HepG2 (cell line): Measurements from ENCODE around the gene LEAP2. TPM values are rescaled to one million over a fixed set of nuclear protein-coding genes. Genes with fewer than 3 reads are reported as not detected.

Source experiments
- BORCS8-MEF2B ChIP-seq: sonication (generic); formaldehyde crosslinking; IDR thresholded peaks from 2 replicates; pipeline ENCODE4 v1.8.0; 2022; ENCODE audit warnings: mild to moderate bottlenecking, missing genetic modification reagents
- CBX5 ChIP-seq: sonication (generic); formaldehyde crosslinking; IDR thresholded peaks from 2 replicates; pipeline ENCODE4 v1.4.0; 2020; ENCODE audit warnings: missing genetic modification reagents, borderline replicate concordance
- FOXA1 ChIP-seq, 2 experiments: fragments of 450-650 bp in 1 of 2; sonication (generic) in 1 of 2; formaldehyde crosslinking in 1 of 2; IDR thresholded peaks; 2 replicates each; pipeline versions ENCODE4 v1.4.0 to v1.6.1; 2016 to 2020; ENCODE audit warnings: missing genetic modification reagents in 1 of 2
- MAFG ChIP-seq: sonication (generic); formaldehyde crosslinking; IDR thresholded peaks from 2 replicates; pipeline ENCODE4 v1.5.1; 2020; ENCODE audit warnings: mild to moderate bottlenecking, missing genetic modification reagents
- NFYC ChIP-seq: IDR thresholded peaks from 2 replicates; pipeline ENCODE4 v1.6.1; 2016; ENCODE audit warnings: missing genetic modification reagents, missing compliant biosample characterization
- NONO ChIP-seq, 2 experiments: fragments of 450-650 bp in 1 of 2; sonication (generic) in 1 of 2; formaldehyde crosslinking in 1 of 2; IDR thresholded peaks in 1 of 2; conservative IDR thresholded peaks in 1 of 2; 2 replicates each; pipeline versions ENCODE4 v1.6.1 to v1.8.0; 2017 to 2022; ENCODE audit warnings: mild to moderate bottlenecking in 1 of 2, missing genetic modification reagents in 1 of 2, moderate library complexity in 1 of 2
- RARA ChIP-seq: IDR thresholded peaks from 2 replicates; pipeline ENCODE4 v1.6.1; 2016; ENCODE audit warnings: missing genetic modification reagents, missing compliant biosample characterization
- RFXAP ChIP-seq: sonication (generic); formaldehyde crosslinking; IDR thresholded peaks from 2 replicates; pipeline ENCODE4 v1.4.0; 2020; ENCODE audit warnings: missing genetic modification reagents, borderline replicate concordance
- SPEN ChIP-seq: sonication (generic); formaldehyde crosslinking; IDR thresholded peaks from 2 replicates; pipeline ENCODE4 v1.5.1; 2020; ENCODE audit warnings: low read depth, mild to moderate bottlenecking, missing genetic modification reagents
- TMF1 ChIP-seq: sonication (generic); formaldehyde crosslinking; IDR thresholded peaks from 2 replicates; pipeline ENCODE4 v1.8.1; 2022; ENCODE audit warnings: low read depth, missing genetic modification reagents
- XRCC5 ChIP-seq: fragments of 200-400 bp; formaldehyde crosslinking; optimal IDR thresholded peaks from 2 replicates; pipeline ENCODE3; 2017; ENCODE audit warnings: mild to moderate bottlenecking, low read length
- ZBTB7B ChIP-seq: sonication (generic); formaldehyde crosslinking; IDR thresholded peaks from 2 replicates; pipeline ENCODE4 v1.4.0; 2020; ENCODE audit warnings: missing genetic modification reagents
- ZFP36L2 ChIP-seq: sonication (generic); formaldehyde crosslinking; IDR thresholded peaks from 2 replicates; pipeline ENCODE4 v1.4.0; 2020; ENCODE audit warnings: missing genetic modification reagents
- ZNF121 ChIP-seq: sonication (generic); formaldehyde crosslinking; IDR thresholded peaks from 2 replicates; pipeline ENCODE4 v1.5.0; 2020; ENCODE audit warnings: mild to moderate bottlenecking, missing genetic modification reagents
- ZNF180 ChIP-seq: sonication (generic); formaldehyde crosslinking; IDR thresholded peaks from 2 replicates; pipeline ENCODE4 v1.4.0; 2020; ENCODE audit warnings: low read depth, missing genetic modification reagents, borderline replicate concordance
- ZNF709 ChIP-seq: sonication (generic); formaldehyde crosslinking; IDR thresholded peaks from 2 replicates; pipeline ENCODE4 v1.5.0; 2020; ENCODE audit warnings: mild to moderate bottlenecking, missing genetic modification reagents
- ZNF883 ChIP-seq: sonication (generic); formaldehyde crosslinking; IDR thresholded peaks from 2 replicates; pipeline ENCODE4 v1.5.1; 2020; ENCODE audit warnings: mild to moderate bottlenecking, missing genetic modification reagents; ENCODE audit errors: not compliant biosample characterization
- ZSCAN20 ChIP-seq: sonication (generic); formaldehyde crosslinking; IDR thresholded peaks from 2 replicates; pipeline ENCODE4 v1.4.0; 2020; ENCODE audit warnings: missing genetic modification reagents, mild to moderate bottlenecking, borderline replicate concordance
- polyA plus RNA-seq, 8 experiments: library from polyadenylated mRNA; depleted of rRNA in 3 of 8; stranded (reverse) in 7 of 8; unstranded in 1 of 8; fragments of >200 nt; fragmentation: Illumina TruSeq in 4 of 8; extraction: Trizol in 4 of 8; gene quantifications; 2 replicates each; pipeline versions ENCODE4 v1.2.1 to v1.2.3, GENCODE V29; 2011 to 2016; ENCODE audit warnings: low read depth in 4 of 8, missing spikeins in 1 of 8, mixed read lengths in 1 of 8; ENCODE audit not compliant: insufficient read depth in 1 of 8
- total RNA-seq, 5 experiments: library from RNA; depleted of rRNA; stranded (reverse); fragments of >200 nt; fragmentation: Illumina TruSeq; extraction: Trizol; gene quantifications; 2 replicates each; pipeline ENCODE4 v1.2.3, GENCODE V29; 2016; ENCODE audit warnings: low read depth in 1 of 5
- TF ChIP-seq, protein P1 (sequence below): sonication (generic); formaldehyde crosslinking; IDR thresholded peaks from 2 replicates; pipeline ENCODE4 v1.5.1; 2020; ENCODE audit warnings: missing genetic modification reagents, mild to moderate bottlenecking, borderline replicate concordance
- TF ChIP-seq, protein P2 (sequence below): sonication (generic); formaldehyde crosslinking; IDR thresholded peaks from 2 replicates; pipeline ENCODE4 v1.4.0; 2020; ENCODE audit warnings: mild to moderate bottlenecking, missing genetic modification reagents
- TF ChIP-seq, protein P3 (sequence below): sonication (generic); formaldehyde crosslinking; IDR thresholded peaks from 2 replicates; pipeline ENCODE4 v1.4.0; 2020; ENCODE audit warnings: missing genetic modification reagents
- TF ChIP-seq, protein P4 (sequence below): sonication (generic); formaldehyde crosslinking; IDR thresholded peaks from 2 replicates; pipeline ENCODE4 v1.5.1; 2020; ENCODE audit warnings: mild to moderate bottlenecking, missing genetic modification reagents, moderate library complexity

Gene LEAP2
- total and polyA plus RNA-seq, 2 of the 13 experiments (the other 11 are each of a cell fraction or from before 2014, with no cell fraction given), result 23.9 to 51.9 TPM

DNA sequence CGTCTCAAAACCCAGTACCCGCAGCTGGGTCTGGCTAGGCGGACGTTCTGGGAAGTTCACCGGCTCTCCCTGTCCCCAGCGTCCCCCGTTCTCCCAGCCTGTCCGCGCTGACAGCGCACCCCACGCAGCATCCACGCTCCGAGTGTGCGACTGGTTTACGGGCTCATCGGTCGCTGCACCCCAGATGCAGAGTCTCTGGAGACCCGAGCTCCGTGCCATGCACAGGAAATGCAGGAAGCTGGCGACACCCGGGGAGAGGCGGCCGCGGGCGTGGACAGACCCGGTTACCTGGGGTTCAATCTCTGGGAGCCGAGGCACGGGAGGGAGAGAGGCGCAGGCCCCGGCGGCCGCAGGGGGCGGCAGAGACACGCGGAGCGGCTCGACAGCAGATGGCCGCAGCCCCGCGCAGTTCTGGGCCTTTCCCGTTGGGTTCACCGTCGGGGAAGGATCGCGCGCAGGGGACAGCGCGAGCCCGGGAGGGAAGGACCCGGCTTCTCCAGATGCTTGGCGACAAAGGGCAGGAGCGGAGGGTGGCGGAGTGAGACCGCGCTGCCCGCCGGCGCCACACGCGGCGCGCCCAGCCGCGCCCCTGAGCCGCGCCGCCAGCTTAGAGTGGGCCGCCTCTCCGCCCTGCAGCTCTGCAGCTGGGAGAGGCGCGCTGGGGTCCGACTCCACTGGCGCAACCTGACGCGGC, 43.6 kb upstream of the LEAP2 start (continued):
- TF ChIP-seq TMF1 (CRISPR knock-in tag), result peak; percentile 49; the same call in 1 of the 2 replicates
- peak; percentile 8; the same call in 1 of the 2 replicates for TF ChIP-seq SPEN (CRISPR knock-in tag)
- TF ChIP-seq ZSCAN20 (CRISPR knock-in tag), result 0 out of 2 replicates have a peak, but pooled peaks have one; percentile 51
- TF ChIP-seq, protein P1, sequence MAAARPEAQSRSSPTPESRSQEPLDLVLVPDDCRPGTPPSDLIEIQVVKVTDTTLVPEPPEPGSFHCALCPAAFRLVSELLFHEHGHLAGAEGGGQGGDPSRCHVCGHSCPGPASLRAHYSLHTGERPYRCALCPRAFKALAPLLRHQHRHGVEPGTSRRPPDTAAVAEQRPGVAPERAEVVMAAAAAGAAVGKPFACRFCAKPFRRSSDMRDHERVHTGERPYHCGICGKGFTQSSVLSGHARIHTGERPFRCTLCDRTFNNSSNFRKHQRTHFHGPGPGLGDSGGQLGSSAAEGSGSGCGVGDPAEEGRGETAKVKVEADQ (CRISPR knock-in tag), result 0 out of 2 replicates have a peak, but pooled peaks have one; percentile 47
- TF ChIP-seq ZBTB7B (CRISPR knock-in tag), result peak; percentile 52; the same call in 1 of the 2 replicates
- TF ChIP-seq, protein P2, sequence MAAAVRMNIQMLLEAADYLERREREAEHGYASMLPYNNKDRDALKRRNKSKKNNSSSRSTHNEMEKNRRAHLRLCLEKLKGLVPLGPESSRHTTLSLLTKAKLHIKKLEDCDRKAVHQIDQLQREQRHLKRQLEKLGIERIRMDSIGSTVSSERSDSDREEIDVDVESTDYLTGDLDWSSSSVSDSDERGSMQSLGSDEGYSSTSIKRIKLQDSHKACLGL, result peak; percentile 38; the same call in 1 of the 2 replicates
- no peak for TF ChIP-seq NFYC (CRISPR knock-in tag)
- no peak for TF ChIP-seq NONO (IDR thresholded peaks at IDR 0.05)
- peak; percentile 71; the same call in 1 of the 2 replicates for TF ChIP-seq NONO (CRISPR knock-in tag; conservative IDR thresholded peaks at IDR 0.05)
- TF ChIP-seq ZNF180 (CRISPR knock-in tag), result 0 out of 2 replicates have a peak, but pooled peaks have one; percentile 22
- TF ChIP-seq BORCS8-MEF2B (CRISPR knock-in tag), result peak; percentile 62; the same call in 1 of the 2 replicates
- no peak for TF ChIP-seq FOXA1 (IDR thresholded peaks at IDR 0.05)
- TF ChIP-seq FOXA1 (CRISPR knock-in tag; IDR thresholded peaks at IDR 0.05), result no peak
- TF ChIP-seq, protein P3, sequence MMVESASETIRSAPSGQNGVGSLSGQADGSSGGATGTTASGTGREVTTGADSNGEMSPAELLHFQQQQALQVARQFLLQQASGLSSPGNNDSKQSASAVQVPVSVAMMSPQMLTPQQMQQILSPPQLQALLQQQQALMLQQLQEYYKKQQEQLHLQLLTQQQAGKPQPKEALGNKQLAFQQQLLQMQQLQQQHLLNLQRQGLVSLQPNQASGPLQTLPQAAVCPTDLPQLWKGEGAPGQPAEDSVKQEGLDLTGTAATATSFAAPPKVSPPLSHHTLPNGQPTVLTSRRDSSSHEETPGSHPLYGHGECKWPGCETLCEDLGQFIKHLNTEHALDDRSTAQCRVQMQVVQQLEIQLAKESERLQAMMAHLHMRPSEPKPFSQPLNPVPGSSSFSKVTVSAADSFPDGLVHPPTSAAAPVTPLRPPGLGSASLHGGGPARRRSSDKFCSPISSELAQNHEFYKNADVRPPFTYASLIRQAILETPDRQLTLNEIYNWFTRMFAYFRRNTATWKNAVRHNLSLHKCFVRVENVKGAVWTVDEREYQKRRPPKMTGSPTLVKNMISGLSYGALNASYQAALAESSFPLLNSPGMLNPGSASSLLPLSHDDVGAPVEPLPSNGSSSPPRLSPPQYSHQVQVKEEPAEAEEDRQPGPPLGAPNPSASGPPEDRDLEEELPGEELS, result peak; percentile 57
- TF ChIP-seq RARA (CRISPR knock-in tag), result no peak
- peak; percentile 51; the same call in 1 of the 2 replicates for TF ChIP-seq CBX5 (CRISPR knock-in tag)
- TF ChIP-seq ZNF121 (CRISPR knock-in tag), result peak; percentile 44
- no peak for TF ChIP-seq ZFP36L2 (CRISPR knock-in tag)
- TF ChIP-seq, protein P4, sequence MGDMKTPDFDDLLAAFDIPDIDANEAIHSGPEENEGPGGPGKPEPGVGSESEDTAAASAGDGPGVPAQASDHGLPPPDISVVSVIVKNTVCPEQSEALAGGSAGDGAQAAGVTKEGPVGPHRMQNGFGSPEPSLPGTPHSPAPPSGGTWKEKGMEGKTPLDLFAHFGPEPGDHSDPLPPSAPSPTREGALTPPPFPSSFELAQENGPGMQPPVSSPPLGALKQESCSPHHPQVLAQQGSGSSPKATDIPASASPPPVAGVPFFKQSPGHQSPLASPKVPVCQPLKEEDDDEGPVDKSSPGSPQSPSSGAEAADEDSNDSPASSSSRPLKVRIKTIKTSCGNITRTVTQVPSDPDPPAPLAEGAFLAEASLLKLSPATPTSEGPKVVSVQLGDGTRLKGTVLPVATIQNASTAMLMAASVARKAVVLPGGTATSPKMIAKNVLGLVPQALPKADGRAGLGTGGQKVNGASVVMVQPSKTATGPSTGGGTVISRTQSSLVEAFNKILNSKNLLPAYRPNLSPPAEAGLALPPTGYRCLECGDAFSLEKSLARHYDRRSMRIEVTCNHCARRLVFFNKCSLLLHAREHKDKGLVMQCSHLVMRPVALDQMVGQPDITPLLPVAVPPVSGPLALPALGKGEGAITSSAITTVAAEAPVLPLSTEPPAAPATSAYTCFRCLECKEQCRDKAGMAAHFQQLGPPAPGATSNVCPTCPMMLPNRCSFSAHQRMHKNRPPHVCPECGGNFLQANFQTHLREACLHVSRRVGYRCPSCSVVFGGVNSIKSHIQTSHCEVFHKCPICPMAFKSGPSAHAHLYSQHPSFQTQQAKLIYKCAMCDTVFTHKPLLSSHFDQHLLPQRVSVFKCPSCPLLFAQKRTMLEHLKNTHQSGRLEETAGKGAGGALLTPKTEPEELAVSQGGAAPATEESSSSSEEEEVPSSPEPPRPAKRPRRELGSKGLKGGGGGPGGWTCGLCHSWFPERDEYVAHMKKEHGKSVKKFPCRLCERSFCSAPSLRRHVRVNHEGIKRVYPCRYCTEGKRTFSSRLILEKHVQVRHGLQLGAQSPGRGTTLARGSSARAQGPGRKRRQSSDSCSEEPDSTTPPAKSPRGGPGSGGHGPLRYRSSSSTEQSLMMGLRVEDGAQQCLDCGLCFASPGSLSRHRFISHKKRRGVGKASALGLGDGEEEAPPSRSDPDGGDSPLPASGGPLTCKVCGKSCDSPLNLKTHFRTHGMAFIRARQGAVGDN (CRISPR knock-in tag), result peak; percentile 74
- TF ChIP-seq XRCC5, result peak; percentile 77
- no peak for TF ChIP-seq MAFG (CRISPR knock-in tag)
- peak; percentile 74; the same call in 1 of the 2 replicates for TF ChIP-seq ZNF709 (CRISPR knock-in tag)
- TF ChIP-seq ZNF883, result peak; percentile 39
- TF ChIP-seq RFXAP, result 0 out of 2 replicates have a peak, but pooled peaks have one; percentile 35
